VCaP (cell line): ENCODE results near the gene KCNIP4.

Experiments used
- H3K27ac ChIP-seq: fragments of 450-650 bp; 2 replicates; pipeline ENCODE4 v1.5.1; 2017
- CTCF ChIP-seq: fragments of 450-650 bp; conservative IDR thresholded peaks from 2 replicates; pipeline ENCODE4 v1.5.1; 2017; ENCODE audit warnings: mild to moderate bottlenecking, moderate library complexity

The KCNIP4 gene

DNA sequence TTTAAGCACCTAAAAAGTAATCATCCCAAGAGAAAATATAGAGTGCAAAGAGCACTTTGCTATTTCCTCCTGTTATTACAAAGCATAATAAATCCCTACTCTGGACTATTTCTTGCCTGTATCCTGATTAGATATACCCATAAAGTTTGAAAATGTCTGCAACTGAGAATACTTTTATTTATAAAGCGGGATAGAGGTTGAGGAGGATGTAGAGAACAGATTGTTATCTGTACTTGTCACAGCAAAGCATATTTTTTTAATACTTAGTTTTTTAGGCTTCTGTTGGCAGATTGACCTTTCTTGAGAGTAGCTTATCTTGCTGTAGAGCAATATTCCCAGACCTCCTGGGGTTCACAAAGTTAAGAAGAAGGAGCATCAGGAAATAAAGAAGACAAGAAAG, 396.1 kb downstream of the KCNIP4 start:
- H3K27ac ChIP-seq, result no peak overlapping the region
- no peak for TF ChIP-seq CTCF

DNA sequence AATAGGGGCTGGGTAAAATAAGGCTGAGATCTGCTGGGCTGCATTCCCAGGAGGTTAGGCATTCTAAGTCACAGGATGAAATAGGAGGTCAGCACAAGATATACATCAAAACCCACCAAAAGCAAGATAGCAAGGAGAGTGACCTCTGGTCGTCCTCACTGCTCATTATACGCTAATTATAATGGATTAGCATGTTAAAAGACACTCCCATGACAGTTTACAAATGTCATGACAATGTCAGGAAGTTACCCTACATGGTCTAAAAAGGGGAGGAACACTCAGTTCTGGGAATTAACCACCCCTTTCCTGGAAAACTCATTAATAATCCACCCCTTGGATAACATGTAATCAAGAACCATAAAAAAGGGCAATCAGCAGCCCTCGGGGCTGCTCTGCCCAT, 403.6 kb downstream of the KCNIP4 start:
- H3K27ac ChIP-seq, result no peak overlapping the region
- no peak for TF ChIP-seq CTCF

- no peak overlapping the region for H3K27ac ChIP-seq
- TF ChIP-seq CTCF, result no peak
Measured at GRCh38 chr4:21544415-21544814, 404.2 kb downstream of the KCNIP4 start.

- TF ChIP-seq CTCF, result no peak
- no peak overlapping the region for H3K27ac ChIP-seq
Measured at GRCh38 chr4:21543514-21543913, 405.1 kb downstream of the KCNIP4 start.

- H3K27ac ChIP-seq, result no peak overlapping the region
- TF ChIP-seq CTCF, result no peak
Measured at GRCh38 chr4:21535898-21536297, 412.7 kb downstream of the KCNIP4 start.

DNA sequence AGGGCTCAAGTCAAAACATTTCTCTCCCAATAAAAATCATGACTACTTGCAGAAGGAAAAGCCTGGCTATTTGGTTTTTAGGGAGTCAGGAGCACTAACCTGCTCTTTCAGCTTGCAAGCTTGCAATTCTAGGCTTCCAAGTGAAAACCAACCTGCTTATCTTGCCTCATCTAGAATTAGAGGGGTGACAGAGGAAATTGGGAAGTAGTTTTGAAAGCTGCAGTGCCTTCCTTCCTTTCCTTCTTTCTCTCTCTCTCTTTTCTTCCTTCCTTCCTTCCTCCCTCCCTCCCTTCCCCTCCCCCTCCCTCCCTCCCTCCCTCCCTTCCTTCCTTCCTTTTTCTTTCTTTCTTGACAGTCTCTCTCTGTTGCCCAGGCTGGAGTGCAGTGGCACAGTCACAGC, 417.5 kb downstream of the KCNIP4 start:
- no peak overlapping the region for H3K27ac ChIP-seq
- no peak for TF ChIP-seq CTCF

DNA sequence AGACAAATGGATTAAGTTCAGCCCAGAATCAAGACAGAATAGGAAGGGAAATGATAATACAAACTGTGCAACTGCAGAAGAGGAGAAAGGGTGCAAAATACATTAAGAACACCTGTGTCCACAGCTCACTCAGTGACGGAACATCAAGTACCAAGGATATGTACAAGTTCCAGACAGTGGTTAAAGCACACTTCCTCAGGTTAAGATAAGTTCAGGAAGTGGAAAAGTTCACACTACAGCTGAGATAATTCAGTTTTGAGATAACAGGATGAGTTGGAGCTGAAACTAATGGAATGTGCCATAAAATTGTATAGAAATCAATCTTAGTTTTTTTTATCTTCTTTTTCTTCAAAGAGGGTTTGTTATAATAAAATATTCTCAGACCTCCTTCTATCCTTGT, 419.4 kb downstream of the KCNIP4 start:
- TF ChIP-seq CTCF, result no peak
- H3K27ac ChIP-seq, result no peak overlapping the region

DNA sequence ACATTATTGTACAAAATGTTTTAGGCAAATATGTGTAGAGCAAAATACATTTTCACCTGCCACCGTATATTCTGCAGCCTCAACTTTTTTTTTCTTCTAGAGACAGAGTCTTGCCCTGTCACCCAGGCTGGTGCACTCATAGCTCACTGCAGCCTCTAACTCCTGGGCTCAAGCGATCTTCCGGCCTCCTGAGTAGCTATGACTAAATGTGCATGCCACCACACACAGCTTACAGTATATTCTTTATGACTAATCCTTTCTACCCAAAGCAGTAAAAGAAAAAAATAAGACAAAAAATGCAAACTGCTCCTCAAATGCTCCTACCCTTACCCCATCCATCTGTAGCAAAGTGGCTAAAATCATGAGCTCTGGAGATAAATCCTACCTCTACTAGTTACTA, 426.3 kb downstream of the KCNIP4 start:
- no peak for TF ChIP-seq CTCF
- H3K27ac ChIP-seq, result no peak overlapping the region
